Glutamatergic neuron (in vitro differentiated cells): ENCODE results near the gene PBLD. TPM values are rescaled to one million over a fixed set of nuclear protein-coding genes. Genes with fewer than 3 reads are reported as not detected.

Experiments used
- DNase-seq: peaks from one replicate; pipeline ENCODE4 v3.0.0; 2022
- H3K27ac Mint-ChIP-seq: one replicate; pipeline ENCODE4 v1.8.0; 2020; ENCODE audit warnings: mild to moderate bottlenecking, mixed read lengths, inconsistent platforms; ENCODE audit not compliant: unreplicated experiment
- H3K27me3 Mint-ChIP-seq: one replicate; pipeline ENCODE4 v1.8.0; 2020; ENCODE audit warnings: mild to moderate bottlenecking, moderate library complexity, mixed read lengths, inconsistent platforms; ENCODE audit not compliant: unreplicated experiment
- H3K36me3 Mint-ChIP-seq: one replicate; pipeline ENCODE4 v1.8.0; 2020; ENCODE audit warnings: mild to moderate bottlenecking, mixed read lengths, inconsistent platforms; ENCODE audit not compliant: unreplicated experiment
- H3K4me1 Mint-ChIP-seq: one replicate; pipeline ENCODE4 v1.8.0; 2020; ENCODE audit warnings: mild to moderate bottlenecking, low read depth, mixed read lengths, inconsistent platforms; ENCODE audit not compliant: unreplicated experiment
- H3K4me3 Mint-ChIP-seq: one replicate; pipeline ENCODE4 v1.8.0; 2020; ENCODE audit warnings: mild to moderate bottlenecking, mixed read lengths, inconsistent platforms; ENCODE audit not compliant: unreplicated experiment
- H3K9me3 Mint-ChIP-seq: one replicate; pipeline ENCODE4 v1.8.0; 2020; ENCODE audit warnings: mild to moderate bottlenecking, moderate library complexity, mixed read lengths, inconsistent platforms; ENCODE audit not compliant: unreplicated experiment
- total RNA-seq: library from RNA; stranded (reverse); fragmentation: NEBNext Ultra II Directional; extraction: Animal tissue kit (Norgen Biotek cat#: 25700); gene quantifications from one replicate; pipeline ENCODE4 v1.2.1, GENCODE V29; 2021; ENCODE audit not compliant: unreplicated experiment
- TF ChIP-seq, protein P1 (sequence below): fragments of 200-600 bp; sonication (generic); IDR thresholded peaks from one replicate; pipeline ENCODE4 v1.5.0; 2021; ENCODE audit not compliant: partially characterized antibody, unreplicated experiment

Gene PBLD
- total RNA-seq, 1 donor from 2014 or later, result 10.3 TPM

DNA sequence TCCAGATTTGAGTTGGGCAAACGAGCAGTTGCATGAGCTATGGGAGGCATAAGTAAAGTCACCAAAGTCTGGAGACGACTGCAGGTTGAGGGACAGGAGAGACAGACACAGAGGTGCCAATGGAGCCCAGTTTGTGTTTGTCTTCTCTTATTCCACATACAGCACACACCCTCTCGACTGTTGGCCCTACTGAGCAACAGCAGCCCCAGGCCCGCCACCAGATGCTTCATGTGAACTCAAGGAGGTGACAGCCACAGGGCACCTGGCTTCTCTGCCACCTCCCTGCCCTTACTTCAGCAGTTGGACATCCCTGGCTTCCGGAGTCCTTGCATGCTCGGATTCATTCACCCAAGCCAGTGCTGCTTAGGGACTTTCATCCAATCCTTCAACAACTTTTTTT is 94.4 kb downstream of the PBLD start:
- TF ChIP-seq, protein P1, sequence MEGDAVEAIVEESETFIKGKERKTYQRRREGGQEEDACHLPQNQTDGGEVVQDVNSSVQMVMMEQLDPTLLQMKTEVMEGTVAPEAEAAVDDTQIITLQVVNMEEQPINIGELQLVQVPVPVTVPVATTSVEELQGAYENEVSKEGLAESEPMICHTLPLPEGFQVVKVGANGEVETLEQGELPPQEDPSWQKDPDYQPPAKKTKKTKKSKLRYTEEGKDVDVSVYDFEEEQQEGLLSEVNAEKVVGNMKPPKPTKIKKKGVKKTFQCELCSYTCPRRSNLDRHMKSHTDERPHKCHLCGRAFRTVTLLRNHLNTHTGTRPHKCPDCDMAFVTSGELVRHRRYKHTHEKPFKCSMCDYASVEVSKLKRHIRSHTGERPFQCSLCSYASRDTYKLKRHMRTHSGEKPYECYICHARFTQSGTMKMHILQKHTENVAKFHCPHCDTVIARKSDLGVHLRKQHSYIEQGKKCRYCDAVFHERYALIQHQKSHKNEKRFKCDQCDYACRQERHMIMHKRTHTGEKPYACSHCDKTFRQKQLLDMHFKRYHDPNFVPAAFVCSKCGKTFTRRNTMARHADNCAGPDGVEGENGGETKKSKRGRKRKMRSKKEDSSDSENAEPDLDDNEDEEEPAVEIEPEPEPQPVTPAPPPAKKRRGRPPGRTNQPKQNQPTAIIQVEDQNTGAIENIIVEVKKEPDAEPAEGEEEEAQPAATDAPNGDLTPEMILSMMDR, result no peak
- no peak overlapping the region for H3K4me3 Mint-ChIP-seq
- H3K4me1 Mint-ChIP-seq, result peaks cover 6% of the 10 kb centered on the region
- no peaks in the 10 kb centered on the region for H3K36me3 Mint-ChIP-seq
- no peak for DNase-seq
- no peak overlapping the region for H3K27ac Mint-ChIP-seq
- peaks cover 2% of the 10 kb centered on the region for H3K9me3 Mint-ChIP-seq
- no peaks in the 10 kb centered on the region for H3K27me3 Mint-ChIP-seq

- peaks cover 12% of the 10 kb centered on the region for H3K4me1 Mint-ChIP-seq
- H3K27ac Mint-ChIP-seq, result no peak overlapping the region
- TF ChIP-seq, protein P1, result no peak
- H3K36me3 Mint-ChIP-seq, result no peaks in the 10 kb centered on the region
- H3K9me3 Mint-ChIP-seq, result peaks cover 2% of the 10 kb centered on the region
- H3K27me3 Mint-ChIP-seq, result no peaks in the 10 kb centered on the region
- DNase-seq, result no peak
- no peak overlapping the region for H3K4me3 Mint-ChIP-seq
Measured at GRCh38 chr10:68237173-68237572, 95.6 kb downstream of the PBLD start.

- Mint-ChIP-seq H3K27ac (no peak overlapping the region), H3K36me3 (no peaks in the 10 kb centered on the region), H3K4me1 (peaks cover 20% of the 10 kb centered on the region), H3K27me3 (peaks cover 7% of the 10 kb centered on the region), H3K9me3 (peaks cover 3% of the 10 kb centered on the region), H3K4me3 (no peak overlapping the region)
- TF ChIP-seq, protein P1, result no peak
- DNase-seq, result no peak
Measured at GRCh38 chr10:68235581-68235980, 97.1 kb downstream of the PBLD start.

DNA sequence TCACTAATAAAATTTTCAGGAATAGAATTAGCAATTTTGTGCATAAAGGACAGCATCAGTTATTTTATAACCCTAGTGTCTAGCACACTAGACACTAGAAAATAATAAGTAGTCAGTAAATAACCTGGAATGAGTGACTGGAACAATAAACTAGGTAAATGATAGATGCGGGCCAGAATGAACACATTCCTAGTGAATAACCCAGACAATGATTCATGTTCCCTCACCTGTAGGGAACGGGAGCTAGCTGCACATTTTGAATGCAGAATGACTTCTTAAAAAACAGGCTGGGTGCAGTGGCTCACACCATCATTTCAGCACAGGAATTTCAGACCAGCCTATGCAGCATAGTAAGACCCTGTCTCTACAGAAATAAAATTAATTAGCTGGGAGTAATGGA is 97.6 kb downstream of the PBLD start:
- peaks cover 7% of the 10 kb centered on the region for H3K27me3 Mint-ChIP-seq
- peaks cover 21% of the 10 kb centered on the region for H3K4me1 Mint-ChIP-seq
- H3K27ac Mint-ChIP-seq, result no peak overlapping the region
- DNase-seq, result no peak
- H3K36me3 Mint-ChIP-seq, result no peaks in the 10 kb centered on the region
- TF ChIP-seq, protein P1, result no peak
- no peak overlapping the region for H3K4me3 Mint-ChIP-seq
- peaks cover 3% of the 10 kb centered on the region for H3K9me3 Mint-ChIP-seq

GRCh38 chr10:68233046-68233445 is 99.7 kb downstream of the PBLD start:
- Mint-ChIP-seq H3K4me1 (peaks cover 15% of the 10 kb centered on the region), H3K36me3 (no peaks in the 10 kb centered on the region), H3K4me3 (no peak overlapping the region), H3K27ac (no peak overlapping the region), H3K27me3 (peaks cover 7% of the 10 kb centered on the region), H3K9me3 (peaks cover 3% of the 10 kb centered on the region)
- TF ChIP-seq, protein P1, result no peak
- DNase-seq, result no peak

Other genes with a start within 250 kb of the PBLD start
- gene MYPN, start 223.4 kb downstream of the PBLD start, total RNA-seq, result not detected
- gene ATOH7, start 100.8 kb downstream of the PBLD start, total RNA-seq, result 0.86 TPM
- gene HNRNPH3, start 864 bp downstream of the PBLD start, total RNA-seq, result 194 TPM
- gene RUFY2, start 74.3 kb upstream of the PBLD start, total RNA-seq, result 75.6 TPM
- 9.9 TPM for gene DNA2, start 139.0 kb upstream of the PBLD start, total RNA-seq
- gene SLC25A16, start 194.6 kb upstream of the PBLD start, total RNA-seq, result 30.7 TPM
- gene TET1, start 227.4 kb upstream of the PBLD start, total RNA-seq, result 31.6 TPM